RCC 7860 (cell line): ENCODE data around the gene PGM2.
"Not testable (repeated sequence)": the region's sequence is repeated elsewhere in the genome, so short reads cannot be mapped to it uniquely, and the experiment has no call there.

Experiments used
- DNase-seq: peaks from one replicate; pipeline ENCODE4 v3.0.0-alpha.2; 2015; ENCODE audit warnings: low spot score
- FAIRE-seq: peaks from 2 replicates; lab custom pipeline; 2012; peaks lifted over from hg19 to GRCh38; lab: Jason Lieb, UNC

PGM2 gene

DNA sequence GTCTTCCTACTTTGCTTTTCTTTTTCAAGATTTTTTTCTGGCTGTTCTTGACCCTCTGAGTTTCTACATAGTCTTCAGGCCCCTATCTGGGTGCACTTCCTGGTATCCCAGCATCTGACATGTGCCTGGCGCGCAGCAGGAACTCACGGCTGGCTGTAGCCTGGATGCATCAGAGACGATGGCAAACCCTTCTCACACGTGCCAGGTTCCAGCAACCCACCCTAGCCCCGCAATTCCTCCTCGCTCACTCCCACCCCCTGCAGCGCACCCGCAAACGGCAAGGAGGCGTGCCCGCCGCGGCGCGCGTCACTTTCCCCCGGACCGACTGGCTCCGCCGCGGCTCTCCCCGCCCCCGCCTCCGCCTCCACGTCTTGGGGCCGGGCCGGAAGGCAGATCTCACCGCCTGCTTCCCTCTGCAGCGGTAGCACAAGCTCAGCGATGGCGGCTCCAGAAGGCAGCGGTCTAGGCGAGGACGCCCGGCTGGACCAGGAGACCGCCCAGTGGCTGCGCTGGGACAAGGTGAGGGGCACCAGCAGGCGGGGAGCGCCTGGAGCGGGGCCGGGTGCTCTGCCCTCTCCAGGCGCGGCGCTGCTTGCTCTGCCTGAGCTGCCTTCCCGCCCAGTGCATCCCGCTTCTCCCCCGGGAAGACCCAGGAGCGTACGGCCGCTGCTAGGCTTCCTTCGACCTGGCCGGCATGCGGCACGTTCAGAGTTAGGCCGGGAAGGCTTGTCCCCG, at the start of gene PGM2:
PGM2 (plus strand) TSS at position 392 of the 735 bp plus-strand sequence; CDS start at position 439, 47 bp downstream.
- DNase-seq (peak; percentile 67), FAIRE-seq (no peak)

DNA sequence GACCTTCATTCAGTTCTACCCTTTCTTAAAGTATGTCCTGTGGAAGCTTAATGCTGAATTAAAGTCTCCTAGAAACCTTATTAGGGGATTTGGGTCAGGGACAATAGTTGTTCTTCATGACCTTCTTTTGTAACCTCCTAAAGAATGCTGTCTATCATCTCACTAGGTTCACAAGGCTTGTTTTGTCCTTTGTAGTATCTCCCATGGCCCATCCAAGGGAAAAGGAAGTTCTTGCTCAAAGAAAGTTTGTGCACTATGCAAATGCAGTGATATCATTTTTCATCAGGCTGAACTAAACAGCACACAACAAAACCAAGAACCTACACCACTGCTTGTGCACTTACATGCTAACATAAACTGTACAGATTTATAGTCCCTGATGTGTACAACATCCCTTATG, 46.6 kb upstream of the PGM2 start:
- FAIRE-seq (no peak), DNase-seq (no peak)

DNA sequence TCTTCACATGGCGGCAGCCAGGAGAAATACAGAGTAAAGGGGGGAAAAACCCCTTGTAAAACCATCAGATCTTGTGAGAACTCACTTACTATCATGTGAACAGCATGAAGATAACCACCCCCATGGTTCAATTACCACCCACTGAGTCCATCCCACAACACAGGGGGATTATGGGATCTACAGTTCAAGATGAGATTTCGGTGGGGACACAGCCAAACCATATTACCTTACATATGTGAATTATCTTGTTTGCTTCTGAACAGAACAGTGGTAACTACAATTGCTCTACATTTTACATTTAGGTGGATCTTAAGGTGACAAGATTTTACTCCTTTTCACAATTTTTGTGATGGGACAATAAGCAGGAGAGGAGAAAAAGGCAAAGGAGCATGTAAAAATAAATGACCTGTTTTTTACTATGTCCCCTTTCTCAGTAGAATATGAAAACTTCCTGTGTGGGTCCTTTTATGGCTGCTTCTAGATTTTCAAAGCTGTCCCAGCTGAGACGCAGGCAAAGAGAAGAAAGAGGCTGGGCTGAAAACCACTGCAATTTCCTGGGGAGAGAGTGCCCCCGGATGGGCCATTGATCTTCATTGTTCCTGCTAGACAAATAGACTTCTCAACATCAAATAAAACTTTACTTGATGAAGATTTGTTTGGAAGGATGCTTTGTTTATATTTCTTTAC, 45.9 kb upstream of the PGM2 start:
- DNase-seq: no peak
- FAIRE-seq: no peak

DNA sequence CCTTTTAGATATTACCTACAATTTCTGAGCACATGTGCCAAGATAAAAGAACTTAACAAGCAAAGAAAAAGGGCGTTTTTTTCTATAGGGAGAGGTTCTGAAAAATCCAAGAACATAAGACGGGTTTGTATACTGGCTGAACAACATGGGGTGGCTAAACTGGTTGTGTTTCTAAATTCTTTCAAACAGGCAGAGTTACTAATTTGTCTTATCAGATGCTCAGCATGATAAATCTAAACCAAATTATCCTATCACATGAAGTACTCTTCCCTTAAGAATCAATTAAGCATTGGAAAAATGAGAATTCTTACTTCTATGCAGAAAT, 45.4 kb upstream of the PGM2 start:
- DNase-seq: no peak
- FAIRE-seq: no peak

DNA sequence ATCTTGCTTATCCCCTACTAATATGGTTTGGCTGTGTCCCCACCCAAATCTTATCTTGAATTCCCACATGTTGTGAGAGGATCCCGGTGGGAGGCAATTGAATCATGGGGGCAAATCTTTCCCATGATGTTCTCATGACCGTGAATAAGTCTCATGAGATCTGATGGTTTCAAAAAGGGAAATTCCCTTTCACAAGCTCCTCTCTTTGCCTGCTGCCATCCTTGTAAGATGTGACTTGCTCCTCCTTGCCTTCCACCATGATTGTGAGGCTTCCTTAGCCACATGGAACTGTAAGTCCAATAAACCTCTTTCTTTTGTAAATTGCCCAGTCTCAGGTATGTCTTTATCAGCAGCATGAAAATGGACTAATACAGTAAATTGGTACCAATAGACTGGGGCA, 40.2 kb upstream of the PGM2 start:
- not testable (repeated sequence) for FAIRE-seq, DNase-seq

DNA sequence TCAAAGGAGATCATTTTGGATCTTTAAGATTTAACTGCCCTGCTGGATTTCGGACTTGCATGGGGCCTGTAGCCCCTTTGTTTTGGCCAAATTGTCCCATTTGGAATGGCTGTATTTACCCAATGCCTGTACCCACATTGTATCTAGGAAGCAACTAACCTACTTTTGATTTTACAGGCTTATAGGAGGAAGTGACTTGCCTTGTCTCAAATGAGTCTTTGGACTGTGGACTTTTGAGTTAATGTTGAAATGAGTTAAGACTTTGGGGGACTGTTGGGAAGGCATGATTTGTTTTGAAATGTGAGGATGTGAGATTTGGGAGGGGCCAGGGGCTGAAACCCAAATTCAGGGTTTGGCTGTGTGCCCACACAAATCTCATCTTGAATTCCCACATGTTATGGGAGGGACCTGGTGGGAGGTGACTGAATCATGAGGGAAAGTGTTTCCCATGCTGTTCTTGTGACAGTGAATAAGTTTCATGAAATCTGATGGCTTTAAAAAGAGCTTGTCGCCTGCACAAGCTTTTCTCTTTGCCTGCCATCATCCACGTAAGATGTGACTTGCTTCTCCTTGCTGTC, 38.5 kb upstream of the PGM2 start:
- DNase-seq, FAIRE-seq: not testable (repeated sequence)

DNA sequence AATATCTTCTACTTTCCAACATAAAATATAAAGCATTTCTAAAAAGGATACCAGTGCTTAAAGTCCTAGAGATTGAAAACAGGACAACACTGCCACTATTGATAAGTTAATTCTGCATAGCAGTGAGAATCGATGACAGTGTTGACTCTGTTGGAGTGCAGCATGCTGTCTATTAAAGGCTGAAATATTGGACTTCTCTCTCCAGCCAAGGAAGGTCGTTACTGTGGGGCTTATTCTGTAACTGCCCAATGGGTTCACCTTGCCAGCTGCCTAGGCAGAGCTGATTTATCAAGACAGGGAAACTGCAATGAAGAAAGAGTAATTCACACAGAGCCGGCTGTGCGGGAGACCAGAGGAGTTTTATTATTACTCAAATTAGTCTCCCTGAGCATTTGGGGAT, 37.7 kb upstream of the PGM2 start:
- DNase-seq (no peak), FAIRE-seq (no peak)

DNA sequence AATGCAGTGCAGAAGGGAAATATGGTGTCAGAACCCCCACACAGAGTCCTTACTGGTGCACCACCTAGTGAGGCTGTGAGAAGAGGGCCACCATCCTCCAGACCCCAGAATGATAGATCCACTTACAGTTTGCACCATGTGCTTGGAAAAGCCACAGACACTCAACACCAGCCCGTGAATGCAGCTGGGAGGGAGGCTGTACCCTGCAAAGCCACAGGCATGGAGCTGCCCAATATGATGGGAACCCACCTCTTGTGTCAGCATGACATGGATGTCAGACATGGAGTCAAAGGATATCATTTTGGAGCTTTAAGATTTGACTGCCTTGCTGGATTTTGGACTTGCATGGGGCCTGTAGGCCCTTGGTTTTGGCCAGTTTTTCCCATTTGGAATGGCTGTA, 34.2 kb upstream of the PGM2 start:
- FAIRE-seq: no peak

DNA sequence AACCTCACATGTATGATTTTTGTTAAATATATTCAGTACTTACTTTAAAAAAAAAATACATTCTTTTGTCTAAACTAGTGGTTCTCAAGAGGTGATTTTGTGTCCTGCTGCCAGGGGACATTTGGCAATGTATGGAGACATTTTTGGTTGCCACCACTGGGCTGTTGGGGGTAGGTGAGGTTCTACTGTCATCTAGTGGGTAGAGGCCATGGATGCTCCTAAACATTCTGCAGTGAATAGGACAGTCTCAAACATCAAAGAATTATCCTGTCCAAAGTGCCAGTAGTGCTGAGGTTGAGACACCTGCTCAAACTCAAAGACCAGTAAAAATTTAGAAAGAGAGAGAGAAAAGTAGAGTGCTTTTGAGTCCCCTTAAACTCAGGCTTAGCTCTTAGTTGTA, 32.9 kb upstream of the PGM2 start:
- FAIRE-seq (no peak), DNase-seq (no peak)

More for the DNA sequence above, 34.2 kb upstream of the PGM2 start:
- no peak for DNase-seq

DNA sequence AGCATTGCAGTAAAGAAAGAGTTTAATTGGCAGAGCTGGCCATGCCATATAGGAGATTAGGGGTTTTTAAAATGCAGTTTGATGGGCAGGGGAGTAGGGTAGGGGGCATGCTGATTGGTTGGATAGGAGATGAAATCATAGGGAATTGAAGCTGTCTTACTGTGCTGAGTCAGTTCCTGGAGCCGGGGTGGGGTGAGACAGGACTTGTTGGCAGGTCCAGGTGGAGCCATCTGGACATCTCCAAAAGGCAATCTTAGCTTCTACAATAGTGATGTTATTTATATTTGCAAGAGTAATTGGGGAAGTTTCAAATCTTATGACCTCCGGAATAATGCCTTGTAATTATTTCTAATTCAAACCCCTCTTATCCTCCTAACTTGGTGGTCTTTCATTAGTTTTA, 32.4 kb upstream of the PGM2 start:
- DNase-seq (no peak), FAIRE-seq (no peak)

DNA sequence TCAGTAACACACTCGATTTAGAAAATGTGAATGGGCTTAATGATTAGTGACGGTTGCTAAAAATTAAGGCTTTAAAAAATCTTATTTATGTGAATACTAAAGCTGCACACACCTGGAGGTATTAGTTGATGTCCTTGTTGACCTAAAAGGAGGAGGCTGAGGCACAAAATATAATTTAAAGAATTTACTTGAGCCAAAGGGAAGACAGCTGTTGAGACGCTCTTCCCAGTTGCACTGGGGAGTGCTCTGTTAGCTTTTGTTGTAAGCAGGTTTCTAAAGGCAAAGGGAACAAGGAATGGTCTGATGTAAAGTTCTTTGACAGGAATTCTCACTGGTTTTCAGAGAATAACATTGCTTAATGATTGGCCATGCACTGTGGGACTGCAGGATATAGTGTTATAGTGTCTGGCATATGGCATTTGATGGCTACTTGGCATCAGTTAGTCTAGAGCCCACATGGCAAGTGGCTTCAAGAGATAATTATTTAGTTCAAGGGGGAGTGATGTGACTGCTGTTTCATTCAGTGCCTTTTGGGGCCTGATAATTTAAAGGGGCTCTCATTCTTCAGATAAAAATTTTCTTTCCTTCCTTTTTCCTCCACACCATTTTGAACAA, 30.8 kb upstream of the PGM2 start:
- FAIRE-seq (no peak), DNase-seq (no peak)

DNA sequence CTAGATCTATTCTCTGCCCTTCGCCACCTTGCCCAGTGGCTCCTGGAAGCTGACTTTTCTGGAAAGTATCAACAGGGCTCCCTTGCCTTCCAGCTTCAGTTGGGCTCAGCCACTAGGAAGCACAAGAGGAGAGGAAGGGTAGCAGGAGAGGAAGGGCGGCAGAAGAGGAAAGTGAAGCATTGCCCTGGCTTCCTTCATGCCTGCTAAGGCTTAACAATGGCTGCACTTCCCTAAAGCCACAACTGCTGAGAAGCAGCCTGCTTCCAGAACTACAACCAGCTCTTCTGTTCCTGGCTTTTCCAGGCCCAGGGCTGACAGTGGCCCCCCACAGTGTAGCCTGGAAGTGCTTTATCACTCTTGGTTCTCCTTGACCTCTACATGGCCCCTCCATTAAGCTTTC, 29.1 kb upstream of the PGM2 start:
- no peak for DNase-seq
- FAIRE-seq: no peak

DNA sequence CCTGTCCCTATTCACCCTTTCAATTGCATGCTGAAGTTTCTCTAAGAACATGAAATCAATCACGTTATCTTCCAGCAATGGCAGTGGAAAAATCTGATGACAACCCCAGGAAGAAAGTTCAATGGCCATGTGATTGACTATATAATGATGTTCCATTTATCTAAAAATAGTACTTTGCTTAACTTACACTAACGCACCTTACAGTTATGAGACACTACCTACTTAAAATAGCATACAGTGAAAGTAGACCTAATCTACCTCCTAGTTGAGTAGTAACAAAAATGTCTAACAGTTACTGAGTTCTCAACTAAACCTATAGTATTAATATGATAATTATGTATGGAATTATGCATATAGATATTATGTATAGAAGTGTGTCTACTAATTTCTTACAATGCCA, 28.6 kb upstream of the PGM2 start:
- FAIRE-seq: no peak
- no peak for DNase-seq

DNA sequence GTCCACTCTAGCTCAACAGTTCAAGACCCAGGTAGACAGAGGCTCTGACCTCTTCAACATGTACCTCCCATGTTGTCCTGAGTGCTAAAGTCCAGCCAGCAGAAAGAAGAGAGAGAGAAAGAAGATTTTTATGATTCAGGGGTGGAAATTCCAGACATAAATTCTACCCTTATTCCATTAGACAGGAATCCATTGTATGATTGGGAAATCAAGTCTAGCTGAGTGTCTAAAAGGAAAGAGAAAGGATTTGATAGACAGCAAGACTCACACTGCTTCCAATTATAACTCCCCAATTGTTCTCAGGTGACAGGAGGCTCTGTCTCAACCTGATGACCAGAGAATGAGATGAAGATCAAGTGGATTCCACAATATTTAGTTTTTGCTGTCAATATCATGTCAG, 27.9 kb upstream of the PGM2 start:
- FAIRE-seq: no peak
- no peak for DNase-seq

DNA sequence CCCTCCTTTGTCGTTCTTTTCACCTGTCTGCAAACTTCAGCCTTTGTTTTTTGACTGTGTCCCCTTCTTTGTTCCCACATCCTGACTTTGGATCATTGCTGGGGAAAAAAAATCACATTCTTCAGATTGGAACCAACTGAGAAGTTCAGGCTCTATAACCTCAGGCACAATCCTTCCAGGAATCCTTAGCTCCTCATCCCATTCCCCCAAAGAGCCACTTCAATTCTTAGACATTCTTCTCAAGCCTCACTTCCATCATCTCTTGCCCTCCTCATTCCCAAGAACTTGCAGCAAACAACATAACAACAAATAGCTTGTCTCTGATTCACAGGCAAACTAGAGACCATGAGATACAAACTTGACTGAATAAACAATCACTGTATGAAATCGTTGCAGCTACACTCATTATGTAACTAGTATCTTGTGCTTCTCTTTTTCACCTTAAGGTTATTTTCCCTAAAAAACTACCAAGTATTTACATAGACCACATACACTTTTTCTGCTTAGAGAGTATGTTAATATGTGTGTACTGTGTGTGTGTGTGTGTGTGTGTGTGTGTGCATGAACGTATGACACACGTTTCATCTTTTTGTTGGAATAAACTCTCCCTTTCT, 26.4 kb upstream of the PGM2 start:
- DNase-seq (no peak), FAIRE-seq (no peak)

DNA sequence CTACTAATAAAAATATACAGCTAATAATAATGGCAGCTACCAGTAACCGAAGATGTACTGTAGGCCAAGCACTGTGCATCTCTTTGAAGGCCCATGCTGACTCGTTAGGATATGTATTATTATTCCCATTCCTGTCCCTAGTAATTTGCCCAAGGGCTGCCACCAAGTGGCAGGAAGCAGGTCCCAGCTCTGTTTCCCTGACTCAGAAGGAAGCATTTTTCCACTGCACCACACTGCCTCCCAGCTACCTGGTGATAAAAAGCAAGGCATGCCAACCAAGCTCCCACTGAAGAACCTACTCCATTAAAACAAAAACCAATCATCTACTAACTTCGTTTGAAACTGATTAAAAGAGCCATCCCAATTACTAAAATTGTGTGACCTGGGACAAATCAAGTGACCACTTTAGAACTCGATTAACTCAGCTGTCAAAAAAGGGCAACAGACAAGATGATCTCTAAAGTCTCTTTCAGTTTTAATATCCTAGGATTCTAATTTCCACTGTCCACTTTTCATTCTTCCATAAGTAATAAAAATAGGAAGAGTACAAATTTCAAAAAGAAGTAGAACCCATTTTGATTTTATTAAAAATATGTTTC, 24.3 kb upstream of the PGM2 start:
- peak; percentile 84 for FAIRE-seq
- DNase-seq: peak; percentile 81

DNA sequence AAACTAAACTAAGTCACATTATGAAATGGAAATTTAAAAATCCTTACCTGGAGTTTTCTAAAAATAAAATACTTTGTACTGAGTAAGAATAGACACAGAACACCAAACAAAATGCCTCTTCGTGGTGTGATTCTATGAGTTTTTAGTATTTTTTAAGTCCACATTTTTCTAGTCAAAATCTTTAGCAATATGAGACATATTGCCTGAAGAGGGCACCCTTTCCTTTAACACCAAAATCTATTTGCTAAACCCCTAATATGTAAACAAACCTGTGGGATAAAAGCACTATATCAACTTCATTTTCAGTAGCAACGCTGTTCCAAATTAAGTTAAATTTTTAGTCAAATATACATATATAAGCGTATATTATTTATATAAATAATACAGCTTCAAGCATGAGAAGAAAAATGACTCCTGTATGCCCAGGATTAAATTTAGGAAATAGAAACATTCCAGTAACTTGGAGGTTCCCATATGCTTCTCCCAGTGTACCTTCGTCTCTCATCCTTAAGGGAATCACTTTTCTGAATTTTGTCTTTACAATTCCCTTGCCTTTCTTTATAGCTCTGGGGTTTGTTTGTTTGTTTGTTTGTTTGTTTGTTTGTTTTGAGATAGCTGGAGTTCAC, 23.0 kb upstream of the PGM2 start:
- FAIRE-seq (peak; percentile 78), DNase-seq (peak; percentile 38)

DNA sequence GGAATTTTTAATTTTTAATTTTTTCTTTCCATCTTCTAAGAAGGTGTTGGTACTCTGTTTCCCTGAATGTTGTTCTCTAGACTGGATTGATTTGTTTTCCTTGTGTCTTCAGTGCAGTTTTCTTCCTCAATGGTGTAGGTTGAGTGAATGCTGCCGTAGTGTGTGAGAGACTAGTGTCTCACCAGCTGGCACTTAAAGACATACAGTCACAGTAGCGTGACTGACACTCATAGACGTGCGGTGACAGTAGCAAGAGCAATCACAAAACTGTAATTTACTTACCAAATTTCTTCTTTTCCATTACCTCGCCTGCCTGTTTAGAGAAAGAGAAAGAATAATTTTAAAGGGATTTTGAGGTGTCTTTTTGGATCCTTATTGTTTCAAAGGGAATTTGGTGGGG, 21.4 kb upstream of the PGM2 start:
- FAIRE-seq (no peak), DNase-seq (no peak)

DNA sequence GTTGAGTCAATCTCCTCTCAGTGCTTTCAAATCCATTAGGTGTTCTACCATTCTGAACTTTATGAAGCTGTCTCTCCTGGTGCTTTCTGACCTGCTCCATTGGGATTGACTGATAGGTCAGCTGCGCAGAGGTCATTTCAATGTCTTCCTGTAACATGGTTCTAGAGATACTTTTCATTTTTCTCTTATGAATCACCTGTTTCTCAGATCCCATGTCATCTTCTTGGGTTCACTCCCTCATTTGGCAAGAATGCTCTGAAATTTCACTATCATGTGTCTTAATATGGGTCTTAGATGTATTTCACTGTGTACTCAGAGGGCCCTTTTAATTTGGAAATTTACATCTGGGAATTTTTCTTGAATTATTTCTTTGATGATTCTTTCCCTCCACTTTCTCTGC, 13.8 kb upstream of the PGM2 start:
- DNase-seq: peak; percentile 89
- peak; percentile 74 for FAIRE-seq

DNA sequence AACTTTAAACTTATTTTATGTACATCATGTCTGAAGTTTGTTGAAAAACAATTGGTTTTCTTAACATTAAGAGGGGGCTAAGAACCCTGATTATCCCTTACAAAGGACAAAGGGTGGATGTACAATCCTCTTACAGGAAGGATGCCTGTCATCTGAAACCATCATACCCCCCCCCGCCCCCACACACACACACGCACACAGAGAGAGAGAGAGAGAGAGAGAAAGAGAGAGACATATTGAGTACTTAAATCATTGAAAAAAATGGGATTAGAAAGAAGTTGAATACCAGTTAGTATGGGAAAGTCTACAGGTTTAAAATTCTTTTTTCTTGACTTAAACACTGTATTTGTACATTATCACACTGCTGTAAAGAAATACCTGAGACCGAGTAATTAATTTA, 10.9 kb upstream of the PGM2 start:
- FAIRE-seq (no peak), DNase-seq (no peak)

DNA sequence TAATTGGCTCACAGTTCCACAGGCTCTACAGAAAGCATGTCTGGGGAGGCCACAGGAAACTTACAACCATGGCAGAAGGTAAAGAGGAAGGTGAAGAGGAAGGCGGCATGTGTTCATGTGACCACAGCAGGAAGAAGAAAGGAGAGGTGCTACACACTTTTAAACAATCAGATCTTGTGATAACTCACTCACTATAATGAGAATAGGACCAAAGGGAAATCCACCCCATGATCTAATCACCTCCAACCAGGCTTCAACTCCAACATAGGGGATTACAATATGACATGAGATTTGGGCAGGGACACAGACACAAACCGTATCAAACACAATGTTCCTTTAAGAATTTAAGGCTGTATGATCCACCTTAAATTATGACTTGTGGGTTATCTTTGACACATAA, 10.5 kb upstream of the PGM2 start:
- DNase-seq: no peak
- FAIRE-seq: no peak
